Neural cell (in vitro differentiated cells): ENCODE measurements around the gene DBN1. TPM values are rescaled to one million over a fixed set of nuclear protein-coding genes. Genes with fewer than 3 reads are reported as not detected.

Experiments
- H2AFZ ChIP-seq: fragments of 200-600, 300-800 bp; sonication (generic), shearing (Covaris generic); 2 replicates; pipeline ENCODE4 v1.6.0; 2014; ENCODE audit warnings: low read depth, mild to moderate bottlenecking, antibody characterized with exemption, low read length, moderate library complexity
- H3F3A ChIP-seq: fragments of 200-600 bp; shearing (Covaris generic); 2 replicates; pipeline ENCODE4 v1.6.1; 2016; ENCODE audit warnings: mild to moderate bottlenecking, moderate library complexity, mixed read lengths, antibody characterized with exemption, low read length; ENCODE audit not compliant: insufficient read depth, poor library complexity, severe bottlenecking
- H3K27ac ChIP-seq: fragments of 200-600, 300-800 bp; sonication (generic), shearing (Covaris generic); 2 replicates; pipeline ENCODE4 v1.5.1; 2014; ENCODE audit warnings: mild to moderate bottlenecking, low read length, moderate library complexity
- H3K27me3 ChIP-seq: fragments of 300-800, 200-600 bp; sonication (generic), shearing (Covaris generic); 2 replicates; pipeline ENCODE4 v1.6.0; 2014; ENCODE audit warnings: mild to moderate bottlenecking, low read depth, low read length, moderate library complexity; ENCODE audit not compliant: insufficient read depth
- H3K36me3 ChIP-seq: fragments of 300-800, 200-600 bp; sonication (generic), shearing (Covaris generic); 2 replicates; pipeline ENCODE4 v1.5.1; 2014; ENCODE audit warnings: mild to moderate bottlenecking, antibody characterized with exemption, low read length, moderate library complexity; ENCODE audit not compliant: insufficient read depth
- H3K4me2 ChIP-seq: fragments of 300-800, 200-600 bp; sonication (generic), shearing (Covaris generic); 2 replicates; pipeline ENCODE4 v1.6.0; 2014; ENCODE audit warnings: mild to moderate bottlenecking, low read length
- H3K4me3 ChIP-seq: fragments of 300-800, 200-600 bp; sonication (generic), shearing (Covaris generic); 2 replicates; pipeline ENCODE4 v1.5.1; 2014; ENCODE audit warnings: mild to moderate bottlenecking, low read length, moderate library complexity
- H3K79me2 ChIP-seq: fragments of 200-600 bp; shearing (Covaris generic); replicated peaks from 2 replicates; pipeline ENCODE4 v1.6.0; 2014; ENCODE audit warnings: mild to moderate bottlenecking, low read length, moderate library complexity; ENCODE audit not compliant: insufficient read depth
- H3K9ac ChIP-seq: fragments of 300-800, 200-600 bp; sonication (generic), shearing (Covaris generic); 2 replicates; pipeline ENCODE4 v1.6.1; 2016; ENCODE audit warnings: mild to moderate bottlenecking, low read length, mixed read lengths
- H3K9me2 ChIP-seq: fragments of 200-600 bp; shearing (Covaris generic); 2 replicates; pipeline ENCODE4 v1.6.1; 2016; ENCODE audit warnings: mild to moderate bottlenecking, low read length, mixed read lengths; ENCODE audit not compliant: insufficient read depth
- H3K9me3 ChIP-seq: fragments of 200-600, 300-800 bp; sonication (generic), shearing (Covaris generic); 2 replicates; pipeline ENCODE4 v1.6.1; 2016; ENCODE audit warnings: mild to moderate bottlenecking, mixed run types, low read length, moderate library complexity, mixed read lengths
- H4K20me1 ChIP-seq: fragments of 200-600 bp; shearing (Covaris generic); 2 replicates; pipeline ENCODE4 v1.6.1; 2016; ENCODE audit warnings: mild to moderate bottlenecking, mixed run types; ENCODE audit not compliant: insufficient read depth
- CTCF ChIP-seq: fragments of 450-650 bp; IDR thresholded peaks from 2 replicates; pipeline ENCODE4 v1.5.1; 2014; ENCODE audit warnings: antibody characterized with exemption, mild to moderate bottlenecking, moderate library complexity; ENCODE audit not compliant: poor library complexity, severe bottlenecking
- EP300 ChIP-seq: fragments of 450-650 bp; conservative IDR thresholded peaks from 2 replicates; pipeline ENCODE4 v1.6.1; 2014; ENCODE audit warnings: antibody characterized with exemption, mild to moderate bottlenecking, moderate library complexity; ENCODE audit not compliant: poor library complexity, severe bottlenecking
- EZH2 ChIP-seq: fragments of 200-600, 300-800 bp; shearing (Covaris generic), sonication (generic); IDR thresholded peaks from 2 replicates; pipeline ENCODE4 v1.6.1; 2014; ENCODE audit warnings: antibody characterized with exemption, low read length, borderline replicate concordance, mild to moderate bottlenecking; ENCODE audit not compliant: insufficient read depth, poor library complexity, severe bottlenecking
- MXI1 ChIP-seq: fragments of 450-650 bp; conservative IDR thresholded peaks from 2 replicates; pipeline ENCODE4 v1.6.1; 2014; ENCODE audit warnings: antibody characterized with exemption, mild to moderate bottlenecking; ENCODE audit not compliant: poor library complexity, severe bottlenecking
- POLR2AphosphoS5 ChIP-seq: IDR thresholded peaks from 2 replicates; pipeline ENCODE4 v1.6.1; 2012
- RAD21 ChIP-seq: fragments of 450-650 bp; conservative IDR thresholded peaks from 2 replicates; pipeline ENCODE4 v1.6.1; 2014; ENCODE audit warnings: antibody characterized with exemption, mild to moderate bottlenecking, moderate library complexity
- REST ChIP-seq: IDR thresholded peaks from 2 replicates; pipeline ENCODE4 v1.6.1; 2012; ENCODE audit warnings: borderline replicate concordance
- SMC3 ChIP-seq: fragments of 450-650 bp; conservative IDR thresholded peaks from 2 replicates; pipeline ENCODE4 v1.6.1; 2014; ENCODE audit warnings: antibody characterized with exemption, mild to moderate bottlenecking, moderate library complexity; ENCODE audit not compliant: poor library complexity
- TAF1 ChIP-seq: IDR thresholded peaks from 2 replicates; pipeline ENCODE4 v1.6.1; 2012; ENCODE audit warnings: low read depth
- polyA plus RNA-seq: library from polyadenylated mRNA; depleted of rRNA; stranded (reverse); fragments of >200 nt; gene quantifications from 2 replicates; pipeline ENCODE4 v1.2.3, GENCODE V29; 2014

The DBN1 gene
- polyA plus RNA-seq, 1 donor from 2014 or later = 319 TPM

- Histone ChIP-seq H3K9me3 (no peaks in the 10 kb centered on the region), H3K36me3 (no peaks in the 10 kb centered on the region), H3K27me3 (no peaks in the 10 kb centered on the region), H3K4me2 (no peak overlapping the region), H3K9ac (no peak overlapping the region), H3K79me2 (no peaks in the 10 kb centered on the region), H3K4me3 (no peak overlapping the region), H2AFZ (no peak overlapping the region), H3F3A (no peaks in the 10 kb centered on the region), H3K9me2 (no peaks in the 10 kb centered on the region), H4K20me1 (no peaks in the 10 kb centered on the region), H3K27ac (no peak overlapping the region)
- TF ChIP-seq EZH2 (no peak), POLR2AphosphoS5 (no peak), SMC3 (no peak), EP300 (no peak), CTCF (no peak), TAF1 (no peak), RAD21 (no peak), MXI1 (no peak), REST (no peak)
Observed at GRCh38 chr5:177482359-177482795, 8.9 kb upstream of the DBN1 start.

- Histone ChIP-seq H3K4me2 (no peak overlapping the region), H3K27ac (no peak overlapping the region), H3K9me3 (no peaks in the 10 kb centered on the region), H3K9me2 (no peaks in the 10 kb centered on the region), H3K9ac (no peak overlapping the region), H4K20me1 (no peaks in the 10 kb centered on the region), H2AFZ (no peak overlapping the region), H3K79me2 (no peaks in the 10 kb centered on the region), H3K36me3 (no peaks in the 10 kb centered on the region), H3F3A (no peaks in the 10 kb centered on the region), H3K4me3 (no peak overlapping the region), H3K27me3 (no peaks in the 10 kb centered on the region)
- TF ChIP-seq REST (no peak), TAF1 (no peak), POLR2AphosphoS5 (no peak), EP300 (no peak), EZH2 (no peak), RAD21 (no peak), SMC3 (no peak), MXI1 (no peak), CTCF (no peak)
Observed at GRCh38 chr5:177479774-177480173, 6.3 kb upstream of the DBN1 start.
